GM19193 (cell line): ENCODE measurements around the gene TLN1.

Source experiments
- POLR2A ChIP-seq: IDR thresholded peaks from 4 replicates; pipeline ENCODE4 v1.6.1; 2011; ENCODE audit not compliant: insufficient read depth, insufficient read length; ENCODE audit errors: extremely low read depth

TLN1 gene

DNA sequence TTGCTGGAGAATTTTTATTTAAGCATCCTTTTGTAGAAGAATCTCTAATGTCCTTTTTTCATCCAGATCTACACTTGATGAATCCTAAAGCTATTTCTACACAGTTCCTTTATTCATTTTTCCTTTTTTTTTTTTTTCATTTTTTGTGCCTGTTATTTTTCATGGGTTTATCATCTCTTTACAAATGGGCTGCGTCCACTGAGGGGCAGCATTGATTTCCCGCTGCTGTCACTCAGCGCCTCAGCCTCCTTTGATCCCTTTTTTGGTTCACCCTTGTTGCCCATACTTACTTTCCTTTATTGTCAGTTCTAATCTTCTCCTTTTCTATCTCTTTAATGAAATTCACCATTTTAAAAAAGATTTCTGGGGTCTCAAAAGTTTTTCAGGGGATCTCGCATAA is 27.8 kb upstream of the TLN1 start:
- no peak for TF ChIP-seq POLR2A

- TF ChIP-seq POLR2A = no peak
Observed at GRCh38 chr9:35758475-35759050, 26.6 kb upstream of the TLN1 start.

GRCh38 chr9:35757892-35758275 is 25.9 kb upstream of the TLN1 start:
- TF ChIP-seq POLR2A = no peak

- peak; percentile 61 for TF ChIP-seq POLR2A
Observed at GRCh38 chr9:35757226-35757891, 25.4 kb upstream of the TLN1 start.

- peak; percentile 29 for TF ChIP-seq POLR2A
Observed at GRCh38 chr9:35756275-35757225, 24.6 kb upstream of the TLN1 start.

GRCh38 chr9:35755071-35755470 is 23.1 kb upstream of the TLN1 start:
- TF ChIP-seq POLR2A = no peak

- TF ChIP-seq POLR2A = no peak
Observed at GRCh38 chr9:35754264-35754663, 22.3 kb upstream of the TLN1 start, which contains the start of gene MSMP. TSS of gene MSMP (minus strand) at chr9:35754276. CDS start at chr9:35754129, 147 bp downstream.

DNA sequence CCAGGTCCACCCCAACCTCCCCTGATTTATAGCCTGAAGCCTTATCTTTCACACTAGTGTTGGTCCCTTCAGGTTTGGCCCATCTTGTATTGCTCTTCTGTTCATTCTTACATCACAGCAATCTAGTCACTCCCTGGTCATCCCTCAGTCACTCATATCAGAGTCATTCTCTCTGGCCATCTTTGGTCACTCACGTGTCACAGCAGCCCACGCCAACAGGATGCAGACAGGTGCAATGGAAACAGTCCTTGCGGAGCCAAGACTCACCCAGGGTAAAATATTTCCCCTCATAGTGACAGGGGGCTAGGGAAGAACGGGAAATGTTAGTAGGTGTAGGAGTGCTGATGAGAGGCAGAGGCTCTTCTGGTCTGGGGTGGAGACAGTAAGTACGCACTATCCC is 21.5 kb upstream of the TLN1 start:
- no peak for TF ChIP-seq POLR2A

GRCh38 chr9:35750256-35750531 is 18.2 kb upstream of the TLN1 start:
- TF ChIP-seq POLR2A = no peak

GRCh38 chr9:35749515-35750255 is 17.7 kb upstream of the TLN1 start:
- TF ChIP-seq POLR2A = no peak

- TF ChIP-seq POLR2A = peak; percentile 82
Observed at GRCh38 chr9:35748858-35749514, 17.0 kb upstream of the TLN1 start, which contains the start of the genes GBA2 and RGP1. TSS of gene GBA2 (minus strand) at chr9:35749228. CDS start at chr9:35748704, 524 bp downstream. TSS of gene RGP1 (plus strand) at chr9:35749287. CDS start at chr9:35749756, 469 bp downstream.

GRCh38 chr9:35748242-35748857 is 16.4 kb upstream of the TLN1 start:
- no peak for TF ChIP-seq POLR2A

DNA sequence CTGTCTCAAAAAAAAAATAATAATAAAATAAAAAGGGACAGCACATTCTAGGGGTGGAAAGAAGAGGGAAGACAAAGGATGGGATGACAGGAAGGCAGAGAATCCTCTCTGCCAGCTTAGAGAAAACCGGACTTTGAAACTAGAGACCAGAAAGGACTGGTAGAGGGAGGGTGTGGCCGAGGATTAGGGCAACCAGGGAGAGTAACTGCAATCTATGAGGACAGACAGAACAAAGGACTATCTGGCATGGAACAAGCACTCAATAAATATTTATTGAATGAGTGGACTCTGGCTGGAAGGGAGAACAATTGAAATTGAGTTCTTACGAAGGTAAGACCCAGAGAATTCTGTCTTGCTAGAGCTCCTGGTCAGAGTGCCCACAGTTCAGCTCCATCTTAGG is 14.6 kb upstream of the TLN1 start:
- TF ChIP-seq POLR2A = no peak

DNA sequence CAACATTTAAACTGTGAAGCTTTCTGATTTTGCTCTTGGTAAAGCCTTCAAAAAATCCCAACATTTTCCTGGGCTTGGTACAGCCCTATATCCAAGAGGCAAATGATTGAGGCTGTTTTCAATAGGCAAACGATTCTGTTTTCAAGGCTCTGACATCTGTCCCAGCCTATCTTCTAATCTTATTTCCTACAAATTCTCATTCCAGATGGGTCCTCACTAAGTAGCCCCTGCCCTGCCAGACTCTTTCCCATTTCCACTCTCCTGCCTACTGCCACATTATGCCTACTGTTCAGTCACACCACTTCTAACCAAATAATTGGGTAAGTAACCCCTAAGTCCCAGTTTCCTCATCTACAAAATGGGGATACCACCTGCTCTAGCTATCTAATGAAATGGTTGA is 13.6 kb upstream of the TLN1 start:
- no peak for TF ChIP-seq POLR2A

- no peak for TF ChIP-seq POLR2A
Observed at GRCh38 chr9:35743880-35744518, 12.0 kb upstream of the TLN1 start.
